ENCODE results near the gene PIK3R3.

Gene PIK3R3

GRCh38 chr1:46160212-46160611, 27.8 kb upstream of the PIK3R3 start:
- TF ChIP-seq CTCF (IDR thresholded peaks at IDR 0.05; ENCODE audit: low read depth, low read length, missing control alignments): no peak
- no peaks in the 10 kb centered on the region for H3K36me3 ChIP-seq (replicated peaks)
- no peak overlapping the region for H3K4me3 ChIP-seq (ENCODE audit: low read depth, low read length)
- no peak overlapping the region for H3K27ac ChIP-seq
- no peak for DNase-seq
- in situ Hi-C loops (cut with HindIII; ENCODE audit: low pct_ligation_motif_present, low sequenced_read_pairs): no loop called here
- H3K27me3 ChIP-seq (replicated peaks): no peaks in the 10 kb centered on the region

GRCh38 chr1:46159516-46159915, 27.1 kb upstream of the PIK3R3 start:
- no peak for DNase-seq
- no peak overlapping the region for H3K4me3 ChIP-seq (ENCODE audit: low read depth, low read length)
- H3K27ac ChIP-seq: no peak overlapping the region
- no peaks in the 10 kb centered on the region for H3K27me3 ChIP-seq (replicated peaks)
- H3K36me3 ChIP-seq (replicated peaks): no peaks in the 10 kb centered on the region
- TF ChIP-seq CTCF (IDR thresholded peaks at IDR 0.05; ENCODE audit: low read depth, low read length, missing control alignments): no peak
- in situ Hi-C loops (cut with HindIII; ENCODE audit: low pct_ligation_motif_present, low sequenced_read_pairs): no loop called here

- H3K27me3 ChIP-seq (replicated peaks): no peaks in the 10 kb centered on the region
- H3K36me3 ChIP-seq (replicated peaks): no peaks in the 10 kb centered on the region
- in situ Hi-C loops (cut with HindIII; ENCODE audit: low pct_ligation_motif_present, low sequenced_read_pairs): no loop called here
- H3K27ac ChIP-seq: no peak overlapping the region
- TF ChIP-seq CTCF (IDR thresholded peaks at IDR 0.05; ENCODE audit: low read depth, low read length, missing control alignments): no peak
- no peak for DNase-seq
- no peak overlapping the region for H3K4me3 ChIP-seq (ENCODE audit: low read depth, low read length)
Observed at GRCh38 chr1:46158312-46159281, 26.2 kb upstream of the PIK3R3 start.

GRCh38 chr1:46157916-46158311, 25.5 kb upstream of the PIK3R3 start:
- Histone ChIP-seq H3K27ac (no peak overlapping the region), H3K4me3 (ENCODE audit: low read depth, low read length) (no peak overlapping the region), H3K27me3 (replicated peaks) (no peaks in the 10 kb centered on the region), H3K36me3 (replicated peaks) (no peaks in the 10 kb centered on the region)
- DNase-seq: no peak
- TF ChIP-seq CTCF (IDR thresholded peaks at IDR 0.05; ENCODE audit: low read depth, low read length, missing control alignments): no peak
- in situ Hi-C loops (cut with HindIII; ENCODE audit: low pct_ligation_motif_present, low sequenced_read_pairs): no loop called here

- no peak for TF ChIP-seq CTCF (IDR thresholded peaks at IDR 0.05; ENCODE audit: low read depth, low read length, missing control alignments)
- in situ Hi-C loops (cut with HindIII; ENCODE audit: low pct_ligation_motif_present, low sequenced_read_pairs): no loop called here
- H3K27ac ChIP-seq: no peak overlapping the region
- DNase-seq: no peak
- no peaks in the 10 kb centered on the region for H3K27me3 ChIP-seq (replicated peaks)
- no peaks in the 10 kb centered on the region for H3K36me3 ChIP-seq (replicated peaks)
- H3K4me3 ChIP-seq (ENCODE audit: low read depth, low read length): no peak overlapping the region
Observed at GRCh38 chr1:46153732-46154131, 21.3 kb upstream of the PIK3R3 start.

All from brain microvascular endothelial cell (primary cell).